Measurements from ENCODE around the gene SPTB.

SPTB gene

DNA sequence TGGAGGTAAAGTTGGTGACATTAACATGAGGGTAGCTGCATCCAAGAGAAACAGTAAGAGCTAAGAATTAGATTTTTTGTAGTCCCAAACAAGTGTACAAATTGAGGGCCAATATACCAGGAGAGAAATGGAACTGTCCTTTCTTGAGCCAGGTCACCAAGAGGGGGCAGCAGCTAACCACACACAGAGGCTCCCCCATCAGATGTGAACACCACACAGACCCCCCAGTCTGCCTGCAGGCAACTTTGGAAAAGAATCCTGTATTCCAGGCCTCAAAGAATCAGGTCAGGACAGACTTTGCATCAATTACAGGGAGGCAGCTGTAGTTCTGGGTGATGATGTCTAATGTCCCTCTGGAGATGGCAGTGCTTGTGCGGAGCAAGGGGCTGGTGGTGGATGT lies 77.9 kb downstream of the SPTB start:
- no peak overlapping the region for H3K9ac ChIP-seq (ENCODE audit: low read length)

DNA sequence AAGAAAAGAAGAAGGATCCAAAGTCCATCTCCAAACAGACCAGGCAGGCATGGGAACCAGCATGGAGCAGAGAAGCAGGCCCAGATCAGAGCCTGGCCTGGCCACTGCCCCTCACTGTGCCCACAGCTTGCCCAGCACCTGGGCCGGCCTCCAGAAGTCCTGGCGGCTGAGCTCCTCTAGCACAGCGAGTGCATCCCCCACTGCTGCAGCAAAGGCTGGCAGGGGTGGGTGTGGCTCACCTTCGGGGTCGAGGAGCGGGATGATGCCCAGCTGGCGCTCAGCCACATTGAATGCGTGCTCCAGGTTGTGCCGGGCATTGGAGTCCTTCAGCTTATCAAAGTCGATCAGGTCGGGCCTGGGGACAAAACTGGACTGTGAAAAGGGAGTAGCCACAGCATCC lies 78.7 kb downstream of the SPTB start:
- H2BK12ac ChIP-seq (ENCODE audit: low read length in 2 of 2) = no peak overlapping the region
- H4K91ac ChIP-seq (ENCODE audit: low read length) = no peak overlapping the region
- peaks cover 0 to 29% of the 10 kb centered on the region in 2 experiments for H3K27me3 ChIP-seq (ENCODE audit: control insufficient read depth in 1 of 2, insufficient read depth in 1 of 2, low read length in 2 of 2)
- no peak overlapping the region for H2AK5ac ChIP-seq (ENCODE audit: low read length, severe bottlenecking)
- H3K4me3 ChIP-seq (ENCODE audit: insufficient read depth in 1 of 2, low read depth in 1 of 2, low read length in 2 of 2) = no peak overlapping the region
- H3K36me3 ChIP-seq (ENCODE audit: control insufficient read depth in 1 of 2, insufficient read depth in 2 of 2, low read depth in 1 of 2, low read length in 2 of 2) = no peaks in the 10 kb centered on the region
- peaks cover 3% of the 10 kb centered on the region for H3K4me1 ChIP-seq (ENCODE audit: control insufficient read depth, insufficient read depth, low read depth, low read length)
- no peak overlapping the region for H2AFZ ChIP-seq (ENCODE audit: low read depth, low read length)
- no peak overlapping the region for H3K23ac ChIP-seq (ENCODE audit: low read length in 2 of 2)
- no peak overlapping the region for H3K4ac ChIP-seq (ENCODE audit: low read depth in 1 of 2, low read length in 2 of 2)
- H4K8ac ChIP-seq (ENCODE audit: low read length) = no peak overlapping the region
- no peak overlapping the region for H3K14ac ChIP-seq (ENCODE audit: low read length in 2 of 2)
- 92% methylated on average over 11 of the region's 11 CpGs for WGBS
- no peaks in the 10 kb centered on the region for H3K9me3 ChIP-seq (ENCODE audit: control insufficient read depth, low read length)
- H2BK5ac ChIP-seq (ENCODE audit: low read depth, low read length, poor library complexity, severe bottlenecking) = no peak overlapping the region
- DNase-seq = no peak
- no peak overlapping the region for H3K4me2 ChIP-seq (ENCODE audit: low read length, poor library complexity, severe bottlenecking)
- H3K9ac ChIP-seq (ENCODE audit: low read length) = no peak overlapping the region
- H2BK120ac ChIP-seq (ENCODE audit: low read depth, low read length) = no peak overlapping the region
- H3K27ac ChIP-seq (ENCODE audit: low read length, poor library complexity, severe bottlenecking) = no peak overlapping the region
- H2BK15ac ChIP-seq (ENCODE audit: low read depth, poor library complexity, severe bottlenecking) = no peak overlapping the region
- H3K18ac ChIP-seq (ENCODE audit: low read depth in 1 of 2, low read length in 2 of 2) = no peak overlapping the region
- no peaks in the 10 kb centered on the region for H3K79me1 ChIP-seq (replicated peaks; ENCODE audit: low read length, poor library complexity, severe bottlenecking)

More for the DNA sequence above, 77.9 kb downstream of the SPTB start:
- no peak overlapping the region for H4K8ac ChIP-seq (ENCODE audit: low read length)
- H4K91ac ChIP-seq (ENCODE audit: low read length) = no peak overlapping the region
- no peak overlapping the region for H2AK5ac ChIP-seq (ENCODE audit: low read length, severe bottlenecking)
- H3K4me1 ChIP-seq (ENCODE audit: control insufficient read depth, insufficient read depth, low read depth, low read length) = peaks cover 5% of the 10 kb centered on the region
- no peak overlapping the region for H2BK5ac ChIP-seq (ENCODE audit: low read depth, low read length, poor library complexity, severe bottlenecking)
- no peak overlapping the region for H2AFZ ChIP-seq (ENCODE audit: low read depth, low read length)
- peak; percentile 27 for DNase-seq
- WGBS = 100% methylated on average over 1 of the region's 1 CpG
- no peak overlapping the region for H2BK120ac ChIP-seq (ENCODE audit: low read depth, low read length)
- H2BK12ac ChIP-seq (ENCODE audit: low read length in 2 of 2) = no peak overlapping the region
- H3K14ac ChIP-seq (ENCODE audit: low read length in 2 of 2) = no peak overlapping the region
- no peak overlapping the region for H3K4me3 ChIP-seq (ENCODE audit: insufficient read depth in 1 of 2, low read depth in 1 of 2, low read length in 2 of 2)
- no peaks in the 10 kb centered on the region for H3K79me1 ChIP-seq (replicated peaks; ENCODE audit: low read length, poor library complexity, severe bottlenecking)
- no peaks in the 10 kb centered on the region for H3K36me3 ChIP-seq (ENCODE audit: control insufficient read depth in 1 of 2, insufficient read depth in 2 of 2, low read depth in 1 of 2, low read length in 2 of 2)
- no peak overlapping the region for H3K4me2 ChIP-seq (ENCODE audit: low read length, poor library complexity, severe bottlenecking)
- no peaks in the 10 kb centered on the region for H3K9me3 ChIP-seq (ENCODE audit: control insufficient read depth, low read length)
- no peak overlapping the region for H3K23ac ChIP-seq (ENCODE audit: low read length in 2 of 2)
- H3K27me3 ChIP-seq (ENCODE audit: control insufficient read depth in 1 of 2, insufficient read depth in 1 of 2, low read length in 2 of 2) = peaks cover 0 to 22% of the 10 kb centered on the region in 2 experiments
- H3K18ac ChIP-seq (ENCODE audit: low read depth in 1 of 2, low read length in 2 of 2) = no peak overlapping the region
- H2BK15ac ChIP-seq (ENCODE audit: low read depth, poor library complexity, severe bottlenecking) = no peak overlapping the region
- no peak overlapping the region for H3K4ac ChIP-seq (ENCODE audit: low read depth in 1 of 2, low read length in 2 of 2)
- H3K27ac ChIP-seq (ENCODE audit: low read length, poor library complexity, severe bottlenecking) = no peak overlapping the region

DNA sequence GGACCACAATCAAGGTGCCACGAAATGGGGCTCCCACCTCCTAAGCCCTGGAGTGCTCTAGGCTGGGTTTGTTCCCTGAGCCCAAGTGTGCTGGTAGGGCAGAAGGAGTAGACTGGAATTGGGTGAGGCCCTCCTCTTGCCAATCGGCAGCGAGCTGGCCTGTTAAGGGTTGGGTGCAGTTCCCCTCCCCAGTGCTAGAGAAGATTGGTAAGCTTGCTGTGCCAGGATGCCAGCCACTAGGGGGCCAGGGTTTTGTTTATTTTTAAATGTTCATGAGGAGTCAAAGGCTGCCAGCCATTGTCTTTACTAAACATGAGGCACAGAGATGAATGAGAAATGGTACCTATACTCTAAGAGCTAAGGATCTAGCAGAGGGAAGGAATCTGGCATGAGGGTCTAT lies 79.7 kb downstream of the SPTB start:
- no peaks in the 10 kb centered on the region for H3K4me1 ChIP-seq (ENCODE audit: control insufficient read depth, insufficient read depth, low read depth, low read length)
- H3K18ac ChIP-seq (ENCODE audit: low read depth in 1 of 2, low read length in 2 of 2) = no peak overlapping the region
- no peak overlapping the region for H3K27ac ChIP-seq (ENCODE audit: low read length, poor library complexity, severe bottlenecking)
- no peak overlapping the region for H4K91ac ChIP-seq (ENCODE audit: low read length)
- DNase-seq = peak; percentile 43
- no peak overlapping the region for H3K14ac ChIP-seq (ENCODE audit: low read length in 2 of 2)
- no peaks in the 10 kb centered on the region for H3K9me3 ChIP-seq (ENCODE audit: control insufficient read depth, low read length)
- H3K9ac ChIP-seq (ENCODE audit: low read length) = no peak overlapping the region
- H2AFZ ChIP-seq (ENCODE audit: low read depth, low read length) = no peak overlapping the region
- H3K4me2 ChIP-seq (ENCODE audit: low read length, poor library complexity, severe bottlenecking) = no peak overlapping the region
- H2BK120ac ChIP-seq (ENCODE audit: low read depth, low read length) = no peak overlapping the region
- peaks cover 0 to 39% of the 10 kb centered on the region in 2 experiments for H3K27me3 ChIP-seq (ENCODE audit: control insufficient read depth in 1 of 2, insufficient read depth in 1 of 2, low read length in 2 of 2)
- no peak overlapping the region for H2BK5ac ChIP-seq (ENCODE audit: low read depth, low read length, poor library complexity, severe bottlenecking)
- no peak overlapping the region for H3K4me3 ChIP-seq (ENCODE audit: insufficient read depth in 1 of 2, low read depth in 1 of 2, low read length in 2 of 2)
- WGBS = 94% methylated on average over 3 of the region's 3 CpGs
- no peak overlapping the region for H3K4ac ChIP-seq (ENCODE audit: low read depth in 1 of 2, low read length in 2 of 2)
- H3K79me1 ChIP-seq (replicated peaks; ENCODE audit: low read length, poor library complexity, severe bottlenecking) = no peaks in the 10 kb centered on the region
- H2BK12ac ChIP-seq (ENCODE audit: low read length in 2 of 2) = no peak overlapping the region
- H4K8ac ChIP-seq (ENCODE audit: low read length) = no peak overlapping the region
- H3K36me3 ChIP-seq (ENCODE audit: control insufficient read depth in 1 of 2, insufficient read depth in 2 of 2, low read depth in 1 of 2, low read length in 2 of 2) = no peaks in the 10 kb centered on the region
- no peak overlapping the region for H3K23ac ChIP-seq (ENCODE audit: low read length in 2 of 2)
- no peak overlapping the region for H2BK15ac ChIP-seq (ENCODE audit: low read depth, poor library complexity, severe bottlenecking)
- no peak overlapping the region for H2AK5ac ChIP-seq (ENCODE audit: low read length, severe bottlenecking)

DNA sequence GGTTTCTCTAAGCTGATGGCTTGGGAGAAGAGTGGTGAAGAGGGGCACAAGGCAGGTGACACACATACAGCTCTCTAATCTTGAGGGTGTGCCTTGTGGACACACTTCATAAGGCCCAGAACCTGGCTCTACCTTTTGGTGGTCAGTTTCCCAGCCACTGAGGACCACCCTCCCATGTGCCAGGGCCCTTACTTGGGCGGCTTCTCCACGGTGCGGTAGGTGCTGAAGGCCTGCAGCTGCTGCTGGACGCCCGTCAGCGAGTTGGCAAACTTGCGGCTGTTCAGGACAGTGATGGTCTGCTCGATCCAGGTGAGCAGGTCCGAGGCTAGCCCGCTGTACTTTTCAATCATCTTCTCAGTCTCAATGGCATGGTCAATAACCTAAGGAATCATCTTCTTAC lies 80.2 kb downstream of the SPTB start:
- Histone ChIP-seq H2BK15ac (ENCODE audit: low read depth, poor library complexity, severe bottlenecking) (no peak overlapping the region), H3K4ac (ENCODE audit: low read depth in 1 of 2, low read length in 2 of 2) (no peak overlapping the region)
- WGBS = 92% methylated on average over 10 of the region's 10 CpGs

More for the DNA sequence above, 80.2 kb downstream of the SPTB start:
- no peak overlapping the region for H3K4me2 ChIP-seq (ENCODE audit: low read length, poor library complexity, severe bottlenecking)
- H3K27me3 ChIP-seq (ENCODE audit: control insufficient read depth in 1 of 2, insufficient read depth in 1 of 2, low read length in 2 of 2) = peaks cover 0 to 44% of the 10 kb centered on the region in 2 experiments
- no peaks in the 10 kb centered on the region for H3K36me3 ChIP-seq (ENCODE audit: control insufficient read depth in 1 of 2, insufficient read depth in 2 of 2, low read depth in 1 of 2, low read length in 2 of 2)
- no peak for DNase-seq
- H2AFZ ChIP-seq (ENCODE audit: low read depth, low read length) = no peak overlapping the region
- H3K9me3 ChIP-seq (ENCODE audit: control insufficient read depth, low read length) = no peaks in the 10 kb centered on the region
- no peak overlapping the region for H4K91ac ChIP-seq (ENCODE audit: low read length)
- H3K79me1 ChIP-seq (replicated peaks; ENCODE audit: low read length, poor library complexity, severe bottlenecking) = no peaks in the 10 kb centered on the region
- no peak overlapping the region for H2BK120ac ChIP-seq (ENCODE audit: low read depth, low read length)
- no peak overlapping the region for H2BK5ac ChIP-seq (ENCODE audit: low read depth, low read length, poor library complexity, severe bottlenecking)
- H2BK12ac ChIP-seq (ENCODE audit: low read length in 2 of 2) = no peak overlapping the region
- no peak overlapping the region for H3K27ac ChIP-seq (ENCODE audit: low read length, poor library complexity, severe bottlenecking)
- H3K23ac ChIP-seq (ENCODE audit: low read length in 2 of 2) = no peak overlapping the region
- H4K8ac ChIP-seq (ENCODE audit: low read length) = no peak overlapping the region
- no peak overlapping the region for H3K9ac ChIP-seq (ENCODE audit: low read length)
- no peaks in the 10 kb centered on the region for H3K4me1 ChIP-seq (ENCODE audit: control insufficient read depth, insufficient read depth, low read depth, low read length)
- no peak overlapping the region for H2AK5ac ChIP-seq (ENCODE audit: low read length, severe bottlenecking)
- no peak overlapping the region for H3K4me3 ChIP-seq (ENCODE audit: insufficient read depth in 1 of 2, low read depth in 1 of 2, low read length in 2 of 2)
- no peak overlapping the region for H3K18ac ChIP-seq (ENCODE audit: low read depth in 1 of 2, low read length in 2 of 2)
- no peak overlapping the region for H3K14ac ChIP-seq (ENCODE audit: low read length in 2 of 2)
